GM12878 (cell line): Measurements from ENCODE around the gene EHF. TPM values are rescaled to one million over a fixed set of nuclear protein-coding genes. Genes with fewer than 3 reads are reported as not detected.

ENCODE experiments used
- ATAC-seq: fragments of 200-7000 bp; cut with Tn5 transposase; 3 replicates; pipeline ENCODE4 v1.9.1; 2020; ENCODE audit warnings: mild to moderate bottlenecking, moderate library complexity
- BruUV-seq: library from RNA; stranded (reverse); fragments of 400-500 nt; replicated peaks from 2 replicates; lab custom pipeline; 2021; lab: Mats Ljungman, UMichigan
- CTCF ChIA-PET: fragments of 300-600 bp; sonication (Branson Sonifier 250); formaldehyde crosslinking; extraction: SDS; loops from one replicate; lab custom pipeline; 2021; ENCODE audit warnings: inconsistent platforms; lab: Yijun Ruan, JAX
- POLR2A ChIA-PET: fragments of 350-600 bp; formaldehyde crosslinking; extraction: SDS; loops from one replicate; lab custom pipeline; 2021; ENCODE audit warnings: inconsistent platforms; lab: Charles Lee
- RAD21 ChIA-PET: fragments of 300-600 bp; sonication (Branson Sonifier 250); formaldehyde crosslinking; loops from one replicate; lab custom pipeline; 2023; ENCODE audit warnings: antibody characterized with exemption; ENCODE audit not compliant: unreplicated experiment; lab: Charles Lee
- SMC1A ChIA-PET: fragments of 300-600 bp; sonication (Branson Sonifier 250); formaldehyde crosslinking; loops from one replicate; lab custom pipeline; 2023; ENCODE audit not compliant: unreplicated experiment, uncharacterized antibody; lab: Charles Lee
- DNase-seq: peaks from one replicate; pipeline ENCODE4 v3.0.0-alpha.2; 2011; ENCODE audit warnings: low read depth, low spot score
- FAIRE-seq: peaks from 3 replicates; lab custom pipeline; 2011; peaks lifted over from hg19 to GRCh38; lab: Jason Lieb, UNC
- H2AFZ ChIP-seq: 2 replicates; pipeline ENCODE4 v1.6.0; 2011; ENCODE audit warnings: low read depth, low read length, control low read depth; ENCODE audit not compliant: control insufficient read depth
- H3K27ac ChIP-seq: 2 replicates; pipeline ENCODE4 v1.5.1; 2011; ENCODE audit warnings: control low read depth; ENCODE audit not compliant: control insufficient read depth, insufficient read depth
- H3K27me3 ChIP-seq, 2 experiments: replicated peaks in 1 of 2; 2 replicates each; pipeline versions ENCODE4 v1.6.0 to v1.6.1; 2011; ENCODE audit warnings: low read length in 1 of 2; ENCODE audit not compliant: control insufficient read depth in 2 of 2, insufficient read depth in 2 of 2
- H3K36me3 ChIP-seq, 2 experiments: 2 replicates each; pipeline ENCODE4 v1.5.1; 2011; ENCODE audit warnings: low read length in 1 of 2; ENCODE audit not compliant: control insufficient read depth in 2 of 2, insufficient read depth in 2 of 2
- H3K4me1 ChIP-seq: 2 replicates; pipeline ENCODE4 v1.6.1; 2011; ENCODE audit warnings: mild to moderate bottlenecking, low read length, moderate library complexity, mixed read lengths; ENCODE audit not compliant: control insufficient read depth, insufficient read depth
- H3K4me2 ChIP-seq: 2 replicates; pipeline ENCODE4 v1.6.0; 2011; ENCODE audit warnings: control low read depth; ENCODE audit not compliant: control insufficient read depth, insufficient read depth
- H3K4me3 ChIP-seq: fragments of 200-600 bp; sonication (generic); 2 replicates; pipeline ENCODE4 v1.5.1; 2016
- H3K79me2 ChIP-seq: 2 replicates; pipeline ENCODE4 v1.6.0; 2011; ENCODE audit warnings: low read length; ENCODE audit not compliant: control insufficient read depth, insufficient read depth
- H3K9ac ChIP-seq: 2 replicates; pipeline ENCODE4 v1.8.0; 2011; ENCODE audit warnings: low read length, control low read depth, mixed read lengths; ENCODE audit not compliant: control insufficient read depth, insufficient read depth
- H3K9me3 ChIP-seq: replicated peaks from 3 replicates; pipeline ENCODE4 v1.5.1; 2011; ENCODE audit warnings: mild to moderate bottlenecking, low read length; ENCODE audit not compliant: control insufficient read depth, insufficient read depth
- H4K20me1 ChIP-seq: 2 replicates; pipeline ENCODE4 v1.6.0; 2011; ENCODE audit not compliant: control insufficient read depth, insufficient read depth
- ASH2L ChIP-seq: fragments of 300-600, 200-600 bp; sonication (generic); IDR thresholded peaks from 2 replicates; pipeline ENCODE4 v1.6.1; 2017; ENCODE audit warnings: low read depth, mild to moderate bottlenecking, borderline replicate concordance
- BCL3 ChIP-seq: IDR thresholded peaks from 2 replicates; pipeline ENCODE4 v1.6.1; 2011; ENCODE audit warnings: borderline replicate concordance, low read depth, mild to moderate bottlenecking, moderate library complexity, low read length; ENCODE audit not compliant: insufficient read depth, poor library complexity, severe bottlenecking
- BMI1 ChIP-seq: fragments of 450-650 bp; IDR thresholded peaks from 2 replicates; pipeline ENCODE4 v1.6.1; 2016; ENCODE audit warnings: mild to moderate bottlenecking, moderate library complexity, borderline replicate concordance
- FOXM1 ChIP-seq: IDR thresholded peaks from 2 replicates; pipeline ENCODE4 v1.6.1; 2012; ENCODE audit warnings: low read depth, mild to moderate bottlenecking, inconsistent platforms, low read length, moderate library complexity
- NKRF ChIP-seq: fragments of 450-650 bp; conservative IDR thresholded peaks from 2 replicates; pipeline ENCODE4 v1.6.1; 2017; ENCODE audit warnings: mild to moderate bottlenecking, moderate library complexity
- RB1 ChIP-seq: fragments of 450-650 bp; formaldehyde crosslinking; IDR thresholded peaks from 2 replicates; pipeline ENCODE4 v1.6.1; 2017; ENCODE audit warnings: mild to moderate bottlenecking, borderline replicate concordance
- RBBP5 ChIP-seq: fragments of 200-600 bp; sonication (generic); conservative IDR thresholded peaks from 2 replicates; pipeline ENCODE4 v1.6.1; 2016
- SIX5 ChIP-seq: IDR thresholded peaks from 2 replicates; pipeline ENCODE4 v1.6.1; 2011; ENCODE audit warnings: mild to moderate bottlenecking, low read depth, low read length, moderate library complexity; ENCODE audit not compliant: severe bottlenecking
- SMARCA5 ChIP-seq: fragments of 450-650 bp; IDR thresholded peaks from 2 replicates; pipeline ENCODE4 v1.6.1; 2017; ENCODE audit warnings: mild to moderate bottlenecking
- TAF1 ChIP-seq: IDR thresholded peaks from 2 replicates; pipeline ENCODE4 v1.6.1; 2011; ENCODE audit warnings: mild to moderate bottlenecking, low read depth, low read length, borderline replicate concordance
- ZBTB11 ChIP-seq: fragments of 450-650 bp; formaldehyde crosslinking; IDR thresholded peaks from 2 replicates; pipeline ENCODE4 v1.5.0; 2022; ENCODE audit warnings: mild to moderate bottlenecking, missing genetic modification characterization
- WGBS: methylation state at CpG from one replicate; pipeline ENCODE4 v1.1.6; 2016; ENCODE audit warnings: low lambda C conversion rate; ENCODE audit not compliant: insufficient replicate concordance, insufficient coverage; ENCODE audit errors: missing lambda C conversion rate; 5-methylcytosine and 5-hydroxymethylcytosine counted together
- in situ Hi-C: fragments of 300-500 bp; cut with MboI; formaldehyde crosslinking; loops from 9 replicates; pipeline ENCODE4 v1.14.3; 2018; ENCODE audit warnings: mixed read lengths
- intact Hi-C: fragments of 100-400 bp; cut with micrococcal nuclease; formaldehyde crosslinking; loops from one replicate; pipeline ENCODE4 v1.14.2; 2022; ENCODE audit not compliant: unreplicated experiment
- polyA plus RNA-seq, 11 experiments: library from polyadenylated mRNA; depleted of rRNA in 4 of 11; unstranded in 6 of 11; stranded (reverse) in 5 of 11; fragments of >200 nt; fragmentation: Nextera tagmentation in 4 of 11; fragmentation: Illumina TruSeq in 1 of 11; extraction: Ambion mirVana in 4 of 11; extraction: Trizol in 1 of 11; gene quantifications; 1 replicate in 1 of 11; 2 replicates in 10 of 11; pipeline versions ENCODE4 v1.2.1 to v1.2.3, GENCODE V29; 2011 to 2016; ENCODE audit warnings: inconsistent platforms in 2 of 11, missing spikeins in 2 of 11, low read depth in 1 of 11
- total RNA-seq, 4 experiments: library from RNA; depleted of rRNA in 3 of 4; stranded (reverse); fragments of >200 nt in 3 of 4; fragmentation: Illumina TruSeq in 1 of 4; extraction: Trizol in 1 of 4; gene quantifications; 2 replicates each; pipeline versions ENCODE4 v1.2.1 to v1.2.3, GENCODE V29; 2013 to 2021
- TF ChIP-seq, protein P1 (sequence below): fragments of 150-350 bp; IDR thresholded peaks from 2 replicates; pipeline ENCODE4 v1.6.1; 2014; ENCODE audit warnings: mild to moderate bottlenecking, low read depth, low read length

EHF gene
- total and polyA plus RNA-seq, 10 of the 15 experiments (the other 5 are each of a cell fraction or from before 2014, with no cell fraction given) = 0.04 to 0.33 (median 0.06) TPM; not detected in 6

DNA sequence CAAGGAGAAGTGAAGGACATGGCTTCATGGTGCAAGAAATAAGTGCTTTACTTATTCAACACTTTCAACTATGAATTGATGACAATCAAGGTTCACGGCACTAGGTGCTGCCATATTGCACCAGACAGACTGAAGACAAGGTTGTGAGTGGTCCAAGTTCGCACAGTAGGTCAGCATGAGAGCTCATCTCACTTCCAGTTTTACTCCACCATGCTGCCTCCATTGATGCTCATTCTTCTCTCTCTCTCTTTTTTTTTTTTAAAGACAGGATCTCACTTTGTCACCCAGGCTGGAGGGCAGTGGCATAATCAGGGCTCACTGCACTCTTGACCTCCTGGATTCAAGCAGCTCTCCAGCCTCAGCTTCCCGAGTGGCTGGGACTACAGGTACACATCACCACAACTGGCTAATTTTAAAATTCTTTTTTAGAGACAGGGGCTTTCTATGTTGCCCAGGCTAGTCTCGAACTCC lies 47.7 kb downstream of the EHF start (continued):
- TF ChIP-seq BCL3 = no peak
- no peak for TF ChIP-seq SMARCA5
- no peak for TF ChIP-seq FOXM1
- TF ChIP-seq TAF1 = no peak
- no peak for TF ChIP-seq BMI1

DNA sequence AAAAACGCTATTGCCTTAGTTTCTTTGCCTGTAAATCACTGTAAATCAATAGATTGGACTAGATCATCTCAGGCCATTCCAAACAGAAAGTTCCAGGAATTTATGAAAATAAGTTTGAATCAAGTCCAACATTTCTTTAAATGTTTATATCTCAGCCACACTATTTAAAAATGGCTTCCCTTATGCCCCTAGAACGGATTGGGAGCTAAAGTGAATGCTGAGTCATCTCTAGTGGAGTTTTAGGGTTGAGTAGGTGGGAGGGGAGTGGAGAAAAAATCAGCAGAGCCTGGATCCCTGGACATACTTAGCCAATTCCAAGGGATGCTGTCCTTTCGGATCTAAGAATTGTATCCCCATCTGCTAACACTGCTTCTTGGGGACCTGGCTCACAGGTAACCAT lies 48.6 kb downstream of the EHF start:
- ChIA-PET RAD21 (no interaction called here), CTCF (no interaction called here), POLR2A (no interaction called here), SMC1A (no interaction called here)
- DNase-seq (no peak), FAIRE-seq (no peak), ATAC-seq (no peak)
- Histone ChIP-seq H3K9ac (no peak overlapping the region), H3K4me3 (no peak overlapping the region), H3K79me2 (no peaks in the 10 kb centered on the region), H2AFZ (no peak overlapping the region), H3K36me3 (no peaks in the 10 kb centered on the region), H3K27me3 (no peaks in the 10 kb centered on the region; a peak in 1 of 4 replicates), H3K27ac (no peak overlapping the region), H3K4me2 (no peak overlapping the region), H3K4me1 (no peaks in the 10 kb centered on the region), H3K9me3 (no peaks in the 10 kb centered on the region), H4K20me1 (no peaks in the 10 kb centered on the region)
- in situ Hi-C loops = no loop called here
- intact Hi-C loops = no loop called here
- BruUV-seq = no TSS peak
- 27% methylated on average over 3 of the region's 3 CpGs for WGBS
- TF ChIP-seq NKRF = no peak
- no peak for TF ChIP-seq SIX5
- TF ChIP-seq RBBP5 = no peak
- TF ChIP-seq, protein P1, sequence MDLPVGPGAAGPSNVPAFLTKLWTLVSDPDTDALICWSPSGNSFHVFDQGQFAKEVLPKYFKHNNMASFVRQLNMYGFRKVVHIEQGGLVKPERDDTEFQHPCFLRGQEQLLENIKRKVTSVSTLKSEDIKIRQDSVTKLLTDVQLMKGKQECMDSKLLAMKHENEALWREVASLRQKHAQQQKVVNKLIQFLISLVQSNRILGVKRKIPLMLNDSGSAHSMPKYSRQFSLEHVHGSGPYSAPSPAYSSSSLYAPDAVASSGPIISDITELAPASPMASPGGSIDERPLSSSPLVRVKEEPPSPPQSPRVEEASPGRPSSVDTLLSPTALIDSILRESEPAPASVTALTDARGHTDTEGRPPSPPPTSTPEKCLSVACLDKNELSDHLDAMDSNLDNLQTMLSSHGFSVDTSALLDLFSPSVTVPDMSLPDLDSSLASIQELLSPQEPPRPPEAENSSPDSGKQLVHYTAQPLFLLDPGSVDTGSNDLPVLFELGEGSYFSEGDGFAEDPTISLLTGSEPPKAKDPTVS = no peak
- TF ChIP-seq RB1 = no peak
- TF ChIP-seq ASH2L = no peak
- TF ChIP-seq ZBTB11 = no peak
